GM12878 (cell line): ENCODE results near the gene REEP6. TPM values are rescaled to one million over a fixed set of nuclear protein-coding genes. Genes with fewer than 3 reads are reported as not detected.

Experiments
- ATAC-seq: fragments of 200-7000 bp; cut with Tn5 transposase; 3 replicates; pipeline ENCODE4 v1.9.1; 2020; ENCODE audit warnings: mild to moderate bottlenecking, moderate library complexity
- BruUV-seq: library from RNA; stranded (reverse); fragments of 400-500 nt; replicated peaks from 2 replicates; lab custom pipeline; 2021; lab: Mats Ljungman, UMichigan
- CTCF ChIA-PET: fragments of 300-600 bp; sonication (Branson Sonifier 250); formaldehyde crosslinking; extraction: SDS; loops from one replicate; lab custom pipeline; 2021; ENCODE audit warnings: inconsistent platforms; lab: Yijun Ruan, JAX
- POLR2A ChIA-PET: fragments of 350-600 bp; formaldehyde crosslinking; extraction: SDS; loops from one replicate; lab custom pipeline; 2021; ENCODE audit warnings: inconsistent platforms; lab: Charles Lee
- RAD21 ChIA-PET: fragments of 300-600 bp; sonication (Branson Sonifier 250); formaldehyde crosslinking; loops from one replicate; lab custom pipeline; 2023; ENCODE audit warnings: antibody characterized with exemption; ENCODE audit not compliant: unreplicated experiment; lab: Charles Lee
- SMC1A ChIA-PET: fragments of 300-600 bp; sonication (Branson Sonifier 250); formaldehyde crosslinking; loops from one replicate; lab custom pipeline; 2023; ENCODE audit not compliant: unreplicated experiment, uncharacterized antibody; lab: Charles Lee
- DNase-seq: peaks from one replicate; pipeline ENCODE4 v3.0.0-alpha.2; 2011; ENCODE audit warnings: low read depth, low spot score
- FAIRE-seq: peaks from 3 replicates; lab custom pipeline; 2011; peaks lifted over from hg19 to GRCh38; lab: Jason Lieb, UNC
- H2AFZ ChIP-seq: 2 replicates; pipeline ENCODE4 v1.6.0; 2011; ENCODE audit warnings: low read depth, low read length, control low read depth; ENCODE audit not compliant: control insufficient read depth
- H3K27ac ChIP-seq: 2 replicates; pipeline ENCODE4 v1.5.1; 2011; ENCODE audit warnings: control low read depth; ENCODE audit not compliant: control insufficient read depth, insufficient read depth
- H3K27me3 ChIP-seq, 2 experiments: replicated peaks in 1 of 2; 2 replicates each; pipeline versions ENCODE4 v1.6.0 to v1.6.1; 2011; ENCODE audit warnings: low read length in 1 of 2; ENCODE audit not compliant: control insufficient read depth in 2 of 2, insufficient read depth in 2 of 2
- H3K36me3 ChIP-seq, 2 experiments: 2 replicates each; pipeline ENCODE4 v1.5.1; 2011; ENCODE audit warnings: low read length in 1 of 2; ENCODE audit not compliant: control insufficient read depth in 2 of 2, insufficient read depth in 2 of 2
- H3K4me1 ChIP-seq: 2 replicates; pipeline ENCODE4 v1.6.1; 2011; ENCODE audit warnings: mild to moderate bottlenecking, low read length, moderate library complexity, mixed read lengths; ENCODE audit not compliant: control insufficient read depth, insufficient read depth
- H3K4me2 ChIP-seq: 2 replicates; pipeline ENCODE4 v1.6.0; 2011; ENCODE audit warnings: control low read depth; ENCODE audit not compliant: control insufficient read depth, insufficient read depth
- H3K4me3 ChIP-seq: fragments of 200-600 bp; sonication (generic); 2 replicates; pipeline ENCODE4 v1.5.1; 2016
- H3K79me2 ChIP-seq: 2 replicates; pipeline ENCODE4 v1.6.0; 2011; ENCODE audit warnings: low read length; ENCODE audit not compliant: control insufficient read depth, insufficient read depth
- H3K9ac ChIP-seq: 2 replicates; pipeline ENCODE4 v1.8.0; 2011; ENCODE audit warnings: low read length, control low read depth, mixed read lengths; ENCODE audit not compliant: control insufficient read depth, insufficient read depth
- H3K9me3 ChIP-seq: replicated peaks from 3 replicates; pipeline ENCODE4 v1.5.1; 2011; ENCODE audit warnings: mild to moderate bottlenecking, low read length; ENCODE audit not compliant: control insufficient read depth, insufficient read depth
- H4K20me1 ChIP-seq: 2 replicates; pipeline ENCODE4 v1.6.0; 2011; ENCODE audit not compliant: control insufficient read depth, insufficient read depth
- ASH2L ChIP-seq: fragments of 300-600, 200-600 bp; sonication (generic); IDR thresholded peaks from 2 replicates; pipeline ENCODE4 v1.6.1; 2017; ENCODE audit warnings: low read depth, mild to moderate bottlenecking, borderline replicate concordance
- ATF7 ChIP-seq: fragments of 450-650 bp; IDR thresholded peaks from 2 replicates; pipeline ENCODE4 v1.6.1; 2016; ENCODE audit warnings: low read depth, mild to moderate bottlenecking
- FOS ChIP-seq: IDR thresholded peaks from 3 replicates; pipeline ENCODE4 v1.6.1; 2011; ENCODE audit warnings: borderline replicate concordance; ENCODE audit not compliant: insufficient read length; ENCODE audit errors: extremely low read depth
- IRF5 ChIP-seq: fragments of 450-650 bp; IDR thresholded peaks from 2 replicates; pipeline ENCODE4 v1.6.1; 2017; ENCODE audit warnings: borderline replicate concordance
- NFYA ChIP-seq: IDR thresholded peaks from 2 replicates; pipeline ENCODE4 v1.6.1; 2011; ENCODE audit warnings: low read depth, mild to moderate bottlenecking, low read length, improper control_type of control experiment, borderline replicate concordance
- POLR2A ChIP-seq: IDR thresholded peaks from 2 replicates; pipeline ENCODE4 v1.6.1; 2011; ENCODE audit warnings: low read depth, mild to moderate bottlenecking, low read length
- POLR2AphosphoS2 ChIP-seq: IDR thresholded peaks from 2 replicates; pipeline ENCODE4 v1.6.1; 2011; ENCODE audit warnings: low read depth, mild to moderate bottlenecking, low read length, improper control_type of control experiment, moderate library complexity
- WGBS: methylation state at CpG from one replicate; pipeline ENCODE4 v1.1.6; 2016; ENCODE audit warnings: low lambda C conversion rate; ENCODE audit not compliant: insufficient replicate concordance, insufficient coverage; ENCODE audit errors: missing lambda C conversion rate; 5-methylcytosine and 5-hydroxymethylcytosine counted together
- in situ Hi-C: fragments of 300-500 bp; cut with MboI; formaldehyde crosslinking; loops from 9 replicates; pipeline ENCODE4 v1.14.3; 2018; ENCODE audit warnings: mixed read lengths
- intact Hi-C: fragments of 100-400 bp; cut with micrococcal nuclease; formaldehyde crosslinking; loops from one replicate; pipeline ENCODE4 v1.14.2; 2022; ENCODE audit not compliant: unreplicated experiment
- polyA plus RNA-seq, 11 experiments: library from polyadenylated mRNA; depleted of rRNA in 4 of 11; unstranded in 6 of 11; stranded (reverse) in 5 of 11; fragments of >200 nt; fragmentation: Nextera tagmentation in 4 of 11; fragmentation: Illumina TruSeq in 1 of 11; extraction: Ambion mirVana in 4 of 11; extraction: Trizol in 1 of 11; gene quantifications; 1 replicate in 1 of 11; 2 replicates in 10 of 11; pipeline versions ENCODE4 v1.2.1 to v1.2.3, GENCODE V29; 2011 to 2016; ENCODE audit warnings: inconsistent platforms in 2 of 11, missing spikeins in 2 of 11, low read depth in 1 of 11
- total RNA-seq, 4 experiments: library from RNA; depleted of rRNA in 3 of 4; stranded (reverse); fragments of >200 nt in 3 of 4; fragmentation: Illumina TruSeq in 1 of 4; extraction: Trizol in 1 of 4; gene quantifications; 2 replicates each; pipeline versions ENCODE4 v1.2.1 to v1.2.3, GENCODE V29; 2013 to 2021

REEP6 gene
- total and polyA plus RNA-seq, 10 of the 15 experiments (the other 5 are each of a cell fraction or from before 2014, with no cell fraction given), result 0.06 to 1.1 (median 0.39) TPM; not detected in 2

GRCh38 chr19:1467215-1467489, 23.8 kb upstream of the REEP6 start:
- Histone ChIP-seq H3K4me2 (no peak overlapping the region), H3K79me2 (no peaks in the 10 kb centered on the region), H4K20me1 (peaks cover 7% of the 10 kb centered on the region), H2AFZ (no peak overlapping the region), H3K9me3 (no peaks in the 10 kb centered on the region), H3K27me3 (peaks cover 10 to 27% of the 10 kb centered on the region in 2 experiments), H3K9ac (no peak overlapping the region), H3K36me3 (no peaks in the 10 kb centered on the region), H3K4me3 (no peak overlapping the region), H3K4me1 (peaks cover 7% of the 10 kb centered on the region), H3K27ac (no peak overlapping the region)
- SMC1A ChIA-PET, result no interaction called here
- FAIRE-seq, result no peak
- no peak for DNase-seq
- RAD21 ChIA-PET, result no interaction called here
- no peak for ATAC-seq
- no TSS peak for BruUV-seq
- in situ Hi-C loops, result no loop called here
- intact Hi-C loops, result no loop called here
- WGBS, result 9% methylated on average over 20 of the region's 36 CpGs
- POLR2A ChIA-PET, result no interaction called here
- CTCF ChIA-PET, result no interaction called here
- no peak for TF ChIP-seq NFYA
- TF ChIP-seq ASH2L, result no peak
- no peak for TF ChIP-seq FOS
- no peak for TF ChIP-seq POLR2AphosphoS2
- TF ChIP-seq ATF7, result no peak

GRCh38 chr19:1467490-1468273, 23.3 kb upstream of the REEP6 start:
- H3K4me1 ChIP-seq, result peaks cover 7% of the 10 kb centered on the region
- CTCF ChIA-PET, result no interaction called here
- H3K27me3 ChIP-seq, result peaks cover 10 to 27% of the 10 kb centered on the region in 2 experiments
- H3K79me2 ChIP-seq, result no peaks in the 10 kb centered on the region
- H4K20me1 ChIP-seq, result peaks cover 7% of the 10 kb centered on the region
- 12% methylated on average over 92 of the region's 92 CpGs for WGBS
- H3K36me3 ChIP-seq, result no peaks in the 10 kb centered on the region
- FAIRE-seq, result no peak
- no peak overlapping the region for H3K4me2 ChIP-seq
- POLR2A ChIA-PET, result no interaction called here
- intact Hi-C loops, result no loop called here
- no TSS peak for BruUV-seq
- RAD21 ChIA-PET, result no interaction called here
- no peak for DNase-seq
- H3K27ac ChIP-seq, result no peak overlapping the region
- no peak overlapping the region for H3K9ac ChIP-seq
- H3K4me3 ChIP-seq, result no peak overlapping the region
- H2AFZ ChIP-seq, result no peak overlapping the region
- SMC1A ChIA-PET, result no interaction called here
- no peak for TF ChIP-seq IRF5
- TF ChIP-seq POLR2A, result 0 out of 2 replicates have a peak, but pooled peaks have one; percentile 31
- TF ChIP-seq, all 136 proteins: peak for 1
- in situ Hi-C loops, result no loop called here
- ATAC-seq, result no peak
- no peaks in the 10 kb centered on the region for H3K9me3 ChIP-seq
